Measurements from ENCODE around the gene HSP90B1.
A peak's percentile ranks its signal among the peaks of the same experiment; 100 is the strongest.

DNA sequence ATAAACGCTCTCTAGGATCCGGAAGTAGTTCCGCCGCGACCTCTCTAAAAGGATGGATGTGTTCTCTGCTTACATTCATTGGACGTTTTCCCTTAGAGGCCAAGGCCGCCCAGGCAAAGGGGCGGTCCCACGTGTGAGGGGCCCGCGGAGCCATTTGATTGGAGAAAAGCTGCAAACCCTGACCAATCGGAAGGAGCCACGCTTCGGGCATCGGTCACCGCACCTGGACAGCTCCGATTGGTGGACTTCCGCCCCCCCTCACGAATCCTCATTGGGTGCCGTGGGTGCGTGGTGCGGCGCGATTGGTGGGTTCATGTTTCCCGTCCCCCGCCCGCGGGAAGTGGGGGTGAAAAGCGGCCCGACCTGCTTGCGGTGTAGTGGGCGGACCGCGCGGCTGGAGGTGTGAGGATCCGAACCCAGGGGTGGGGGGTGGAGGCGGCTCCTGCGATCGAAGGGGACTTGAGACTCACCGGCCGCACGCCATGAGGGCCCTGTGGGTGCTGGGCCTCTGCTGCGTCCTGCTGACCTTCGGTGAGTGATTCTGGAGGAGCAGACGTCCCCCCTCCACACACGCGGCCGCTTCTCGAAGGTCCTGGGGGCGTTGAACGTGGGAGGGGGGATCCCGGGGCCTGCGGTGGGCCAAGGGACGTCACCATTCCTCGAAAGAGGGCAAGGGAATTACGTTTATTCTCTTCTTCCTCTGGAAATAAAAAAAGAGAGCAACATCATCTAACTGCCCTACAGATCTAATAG, at the start of gene HSP90B1:
- TF ChIP-seq POLR2AphosphoS5 (IDR thresholded peaks at IDR 0.05) (peak; percentile 83 to 94 (median 90)), POLR2A (IDR thresholded peaks at IDR 0.05) (peak in 2 of 4 donors; percentile 58 to 88), CTCF (IDR thresholded peaks at IDR 0.05) (no peak)

Measured in stomach (tissue), 4 donors.